Fibroblast of lung (primary cell): ENCODE measurements around the gene STATH.

ENCODE experiments used
- CTCF ChIP-seq, 2 donors: IDR thresholded peaks in 1 of 2; conservative IDR thresholded peaks in 1 of 2; 1 replicate in 1 of 2; 2 replicates in 1 of 2; pipeline ENCODE4 v1.5.1; 2011 to 2012; ENCODE audit warnings: low read length in 2 of 2, control low read depth in 1 of 2, inconsistent platforms in 1 of 2, low read depth in 1 of 2, mild to moderate bottlenecking in 1 of 2
- EZH2 ChIP-seq: IDR thresholded peaks from 2 replicates; pipeline ENCODE4 v1.5.1; 2012; ENCODE audit warnings: low read length, control low read depth, mild to moderate bottlenecking; ENCODE audit errors: missing control alignments

- TF ChIP-seq EZH2 (no peak), CTCF (conservative IDR thresholded peaks at IDR 0.05 in 1 of 2, IDR thresholded peaks at IDR 0.05 in 1 of 2; ENCODE audit: low read depth in 1 of 2, low read length in 2 of 2) (no peak)
These were observed 27.5 kb downstream of the STATH start for GRCh38 chr4:70023218-70023617.
